Body of pancreas (tissue), 4 donors: ENCODE measurements around the gene SMAD5. TPM values are rescaled to one million over a fixed set of nuclear protein-coding genes. Genes with fewer than 3 reads are reported as not detected.

Experiments used
- ATAC-seq: fragments of 150-250 bp; one replicate; pipeline ENCODE4 v1.9.1; 2016
- DNase-seq, 4 donors: peaks; one replicate each; pipeline ENCODE4 v3.0.0-alpha.2; 2019
- H3K27ac ChIP-seq, 4 donors: fragments of 200-600 bp; sonication (generic); 1 replicate in 3 of 4; 2 replicates in 1 of 4; pipeline versions ENCODE4 v1.5.1 to v1.6.1; 2016 to 2019; ENCODE audit warnings: mild to moderate bottlenecking in 1 of 4, mixed read lengths in 1 of 4, moderate library complexity in 1 of 4
- H3K27me3 ChIP-seq, 2 donors: fragments of 200-600 bp; sonication (generic); one replicate each; pipeline ENCODE4 v1.6.0; 2016; ENCODE audit warnings: mild to moderate bottlenecking in 1 of 2
- H3K36me3 ChIP-seq, 2 donors: fragments of 200-600 bp; sonication (generic); replicated peaks in 1 of 2; 2 replicates each; pipeline ENCODE4 v1.5.1; 2016; ENCODE audit warnings: low read depth in 2 of 2; ENCODE audit not compliant: insufficient read depth in 1 of 2
- H3K4me1 ChIP-seq: fragments of 200-600 bp; sonication (generic); one replicate; pipeline ENCODE4 v1.6.0; 2016
- H3K4me3 ChIP-seq, 2 donors: fragments of 200-600 bp; sonication (generic); 1 replicate in 1 of 2; 2 replicates in 1 of 2; pipeline ENCODE4 v1.5.1; 2016 to 2019
- H3K9me3 ChIP-seq, 3 donors: fragments of 200-600 bp; sonication (generic); 1 replicate in 2 of 3; 2 replicates in 1 of 3; pipeline ENCODE4 v1.5.1; 2016
- CTCF ChIP-seq, 7 experiments: fragments of 450-650 bp in 4 of 7; fragments of 200-600 bp in 3 of 7; sonication (generic) in 3 of 7; IDR thresholded peaks; one replicate each; pipeline ENCODE4 v1.5.1; 2016 to 2019; ENCODE audit warnings: antibody characterized with exemption in 7 of 7
- POLR2A ChIP-seq, 3 donors: fragments of 450-650 bp; IDR thresholded peaks; one replicate each; pipeline ENCODE4 v1.6.1; 2016; ENCODE audit warnings: antibody characterized with exemption in 3 of 3, mild to moderate bottlenecking in 2 of 3
- WGBS, 2 donors: methylation state at CpG; one replicate each; pipeline ENCODE4 v1.1.5; 2017; 5-methylcytosine and 5-hydroxymethylcytosine counted together
- intact Hi-C: fragments of 100-400 bp; cut with DNase I; formaldehyde crosslinking; loops from one replicate; pipeline ENCODE4 v1.15.1; 2023
- total RNA-seq, 2 donors: library from RNA; depleted of rRNA; stranded (reverse); fragments of >200 nt; gene quantifications; one replicate each; pipeline ENCODE4 v1.1.0, GENCODE V29; 2016

The SMAD5 gene
- total RNA-seq, 2 donors from 2014 or later, result 24.1 to 35.0 TPM

GRCh38 chr5:136137497-136138220 is 5.0 kb downstream of the SMAD5 start:
- WGBS, 2 donors, result 61 to 73% methylated on average over 2 of the region's 2 CpGs
- Histone ChIP-seq H3K27me3 (no peaks in the 10 kb centered on the region), H3K9me3 (no peaks in the 10 kb centered on the region), H3K4me3 (no peak overlapping the region), H3K36me3 (no peaks in the 10 kb centered on the region), H3K27ac (no peak overlapping the region), H3K4me1 (peaks cover 66% of the 10 kb centered on the region)
- intact Hi-C loops, result no loop called here
- ATAC-seq, result no peak
- DNase-seq, result no peak
- TF ChIP-seq POLR2A (IDR thresholded peaks at IDR 0.05) (no peak), CTCF (IDR thresholded peaks at IDR 0.05) (no peak)

GRCh38 chr5:136141561-136141960 is 8.9 kb downstream of the SMAD5 start:
- intact Hi-C loops, result no loop called here

GRCh38 chr5:136143312-136143711 is 10.7 kb downstream of the SMAD5 start:
- DNase-seq (no peak), ATAC-seq (no peak)
- intact Hi-C loops, result no loop called here
- Histone ChIP-seq H3K4me3 (no peak overlapping the region), H3K36me3 (no peaks in the 10 kb centered on the region), H3K27ac (no peak overlapping the region), H3K4me1 (peaks cover 41% of the 10 kb centered on the region), H3K27me3 (no peaks in the 10 kb centered on the region), H3K9me3 (no peaks in the 10 kb centered on the region)
- 55 to 63% methylated on average over 6 of the region's 6 CpGs for WGBS, 2 donors
- TF ChIP-seq CTCF (IDR thresholded peaks at IDR 0.05), result no peak
- no peak for TF ChIP-seq POLR2A (IDR thresholded peaks at IDR 0.05)

More at GRCh38 chr5:136141561-136141960, 8.9 kb downstream of the SMAD5 start:
- Histone ChIP-seq H3K27ac (no peak overlapping the region), H3K4me1 (peaks cover 56% of the 10 kb centered on the region), H3K9me3 (no peaks in the 10 kb centered on the region), H3K27me3 (no peaks in the 10 kb centered on the region), H3K4me3 (no peak overlapping the region), H3K36me3 (no peaks in the 10 kb centered on the region)
- TF ChIP-seq POLR2A (IDR thresholded peaks at IDR 0.05) (no peak), CTCF (IDR thresholded peaks at IDR 0.05) (no peak)
- ATAC-seq (no peak), DNase-seq (no peak)

- DNase-seq, result no peak
- no peaks in the 10 kb centered on the region for H3K27me3 ChIP-seq
- no peaks in the 10 kb centered on the region for H3K36me3 ChIP-seq
- no peak overlapping the region for H3K27ac ChIP-seq
- H3K9me3 ChIP-seq, result no peaks in the 10 kb centered on the region
- TF ChIP-seq POLR2A (IDR thresholded peaks at IDR 0.05), result no peak
- TF ChIP-seq CTCF (IDR thresholded peaks at IDR 0.05), result no peak
- intact Hi-C loops, result no loop called here
- peaks cover 37% of the 10 kb centered on the region for H3K4me1 ChIP-seq
- H3K4me3 ChIP-seq, result no peak overlapping the region
- ATAC-seq, result no peak
- WGBS, 2 donors, result 57 to 60% methylated on average over 3 of the region's 3 CpGs
Measured at GRCh38 chr5:136143763-136144162, 11.1 kb downstream of the SMAD5 start.

GRCh38 chr5:136145030-136145429 is 12.4 kb downstream of the SMAD5 start:
- H3K4me1 ChIP-seq, result peaks cover 38% of the 10 kb centered on the region
- ATAC-seq (no peak), DNase-seq (no peak)
- no peaks in the 10 kb centered on the region for H3K36me3 ChIP-seq
- WGBS, 2 donors, result 49 to 52% methylated on average over 2 of the region's 2 CpGs
- H3K27me3 ChIP-seq, result no peaks in the 10 kb centered on the region
- no peaks in the 10 kb centered on the region for H3K9me3 ChIP-seq
- TF ChIP-seq CTCF (IDR thresholded peaks at IDR 0.05) (no peak), POLR2A (IDR thresholded peaks at IDR 0.05) (no peak)
- no peak overlapping the region for H3K27ac ChIP-seq
- H3K4me3 ChIP-seq, result no peak overlapping the region
- intact Hi-C loops, result no loop called here
